Testis (tissue), 2 donors: ENCODE data around the gene NMNAT3.

Experiments
- CTCF ChIP-seq, 3 experiments: fragments of 450-650 bp in 2 of 3; fragments of 200-600 bp in 1 of 3; sonication (generic) in 1 of 3; IDR thresholded peaks; one replicate each; pipeline ENCODE4 v1.5.1; 2016 to 2019; ENCODE audit warnings: antibody characterized with exemption in 3 of 3, mild to moderate bottlenecking in 2 of 3, moderate library complexity in 1 of 3
- POLR2A ChIP-seq: fragments of 450-650 bp; IDR thresholded peaks from one replicate; pipeline ENCODE4 v1.6.1; 2017; ENCODE audit warnings: antibody characterized with exemption, mild to moderate bottlenecking, moderate library complexity

GRCh38 chr3:139672884-139673283, 4.9 kb downstream of the NMNAT3 start:
- no peak for TF ChIP-seq CTCF (IDR thresholded peaks at IDR 0.05)
- TF ChIP-seq POLR2A, result no peak
